Left cardiac atrium (tissue), 4 donors: Measurements from ENCODE around the gene NDST3. TPM values are rescaled to one million over a fixed set of nuclear protein-coding genes. Genes with fewer than 3 reads are reported as not detected.

Experiments
- ATAC-seq, 2 donors: fragments of 200-7000 bp; cut with Tn5 transposase; one replicate each; pipeline ENCODE4 v1.9.1; 2020; ENCODE audit warnings: mild to moderate bottlenecking in 2 of 2, moderate library complexity in 2 of 2
- DNase-seq: peaks from one replicate; pipeline ENCODE4 v3.0.0-alpha.2; 2020
- intact Hi-C, 2 donors: fragments of 100-400 bp; cut with DNase I; formaldehyde crosslinking; loops; one replicate each; pipeline versions ENCODE4 v1.14.1 to v1.15.1; 2022 to 2023
- long read RNA-seq: library from polyadenylated mRNA; unstranded; transcript quantifications from one replicate; pipeline ENCODE4 v2.0.0, GENCODE V29; 2021
- total RNA-seq, 2 donors: library from RNA; stranded (reverse); fragmentation: NEBNext Ultra II Directional; extraction: Animal tissue kit (Norgen Biotek cat#: 25700); gene quantifications; one replicate each; pipeline ENCODE4 v1.2.1, GENCODE V29; 2021
- donor health status: DM: no; HTN: yes; CAD: no.
- donor health status: DM: no; HTN: yes; CAD: no; lungs with severe emphysema.
- donor health status: DM: yes; HTN: yes; CAD: no.
- donor health status: Dilated cardiomyopathy.

Gene NDST3
- total RNA-seq = not detected
- long read RNA-seq = 0 reads

DNA sequence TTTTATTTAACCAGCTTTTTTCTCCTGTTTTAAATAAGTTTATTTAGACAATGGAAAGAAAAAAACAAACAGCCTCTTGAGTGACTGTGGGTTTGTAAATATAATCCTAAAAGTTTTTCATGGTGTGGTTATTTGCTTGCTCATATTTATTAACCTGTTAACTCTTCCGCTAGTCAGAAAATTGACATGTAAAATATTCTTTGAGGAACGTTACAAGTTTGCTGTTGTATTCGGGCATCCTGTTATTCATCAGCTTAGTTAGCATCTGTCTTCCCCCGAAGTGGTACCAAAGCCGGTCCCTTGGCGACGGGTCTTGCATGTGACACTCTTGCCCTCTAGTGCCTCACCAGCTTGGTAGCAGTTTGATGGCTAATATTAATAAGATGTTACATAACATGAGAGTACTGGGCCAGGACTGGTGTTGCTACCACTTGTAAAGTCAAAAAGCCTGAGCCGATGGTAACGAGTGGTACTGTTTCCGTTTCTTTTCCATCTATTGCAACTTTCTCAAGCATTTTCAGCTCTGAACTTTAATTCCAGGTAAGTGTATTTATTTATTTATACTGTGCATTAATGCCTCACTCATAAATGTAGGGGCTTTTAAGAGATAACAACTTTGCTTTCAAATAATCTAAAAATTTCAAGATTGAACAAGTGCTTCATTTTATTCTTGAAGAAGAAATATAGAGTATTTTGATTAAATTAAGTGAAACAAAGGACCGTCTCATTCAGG lies at the start of gene NDST3:
Gene NDST3 (plus strand): TSS at position 434 of the 733 bp plus-strand sequence. CDS start 19,425 bp downstream, outside the sequence.
- intact Hi-C loops = no loop called here
- DNase-seq (peak; percentile 50), ATAC-seq (peak in 1 of 2 donors; percentile 71)

DNA sequence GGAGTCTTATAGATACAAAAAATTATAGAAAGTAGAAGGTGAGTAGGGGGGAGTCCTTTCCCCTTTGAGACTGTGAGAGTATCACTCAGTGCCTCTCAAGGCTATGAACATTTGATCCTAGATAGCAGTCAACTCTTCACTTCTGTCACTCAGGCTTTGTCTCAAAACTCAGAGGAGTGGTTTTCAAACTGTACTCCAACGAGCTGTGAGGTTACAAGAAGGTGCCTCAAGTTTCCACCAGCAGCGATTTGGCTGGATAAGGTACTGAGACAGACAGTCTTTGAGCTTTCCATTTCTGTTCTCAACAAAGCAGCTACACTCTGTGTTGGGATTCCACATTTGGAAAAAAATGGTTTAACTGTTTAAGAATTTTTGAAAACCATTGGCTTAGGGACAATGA lies 48.0 kb upstream of the NDST3 start:
- intact Hi-C loops = no loop called here
- DNase-seq (no peak), ATAC-seq (no peak)

DNA sequence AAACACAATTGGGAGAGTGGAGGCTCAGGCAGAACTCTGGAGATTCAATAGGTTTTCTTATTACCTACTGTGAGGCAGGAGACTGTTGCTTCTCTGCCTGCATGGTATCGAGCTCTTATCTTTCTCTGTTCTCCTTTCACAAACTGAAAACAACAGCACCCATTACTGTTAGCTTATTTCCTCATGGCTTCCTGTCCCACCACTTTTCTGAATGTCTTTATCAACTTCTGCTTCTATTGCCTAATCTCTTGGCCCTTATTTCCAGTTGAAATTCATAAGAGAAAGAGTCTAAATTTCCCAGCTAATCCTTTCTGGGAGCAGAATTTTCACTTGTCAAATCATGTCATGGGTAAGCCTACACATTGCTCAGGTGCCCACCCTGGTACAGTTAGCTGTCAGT lies 46.8 kb upstream of the NDST3 start:
- ATAC-seq (no peak), DNase-seq (no peak)
- intact Hi-C loops = no loop called here

DNA sequence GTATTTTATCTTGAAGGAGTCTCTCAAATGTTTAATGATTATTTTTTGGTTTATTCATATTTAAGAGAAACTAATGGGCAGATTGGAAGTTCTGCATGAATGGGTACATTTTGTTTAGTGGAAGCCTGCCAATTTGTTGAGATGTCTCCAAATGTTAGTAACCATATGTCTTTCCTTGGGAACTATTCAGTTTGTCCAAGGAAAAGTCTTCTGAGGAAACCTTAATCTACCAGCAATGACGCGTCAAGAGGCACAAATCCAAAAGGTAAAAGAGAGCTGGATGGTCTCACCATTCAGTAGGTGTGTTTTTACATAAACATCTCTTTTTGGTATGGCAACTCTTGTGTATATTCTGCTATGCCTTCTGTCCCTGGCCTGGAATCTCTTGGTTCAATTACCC lies 37.4 kb upstream of the NDST3 start:
- intact Hi-C loops = no loop called here
- ATAC-seq = no peak

DNA sequence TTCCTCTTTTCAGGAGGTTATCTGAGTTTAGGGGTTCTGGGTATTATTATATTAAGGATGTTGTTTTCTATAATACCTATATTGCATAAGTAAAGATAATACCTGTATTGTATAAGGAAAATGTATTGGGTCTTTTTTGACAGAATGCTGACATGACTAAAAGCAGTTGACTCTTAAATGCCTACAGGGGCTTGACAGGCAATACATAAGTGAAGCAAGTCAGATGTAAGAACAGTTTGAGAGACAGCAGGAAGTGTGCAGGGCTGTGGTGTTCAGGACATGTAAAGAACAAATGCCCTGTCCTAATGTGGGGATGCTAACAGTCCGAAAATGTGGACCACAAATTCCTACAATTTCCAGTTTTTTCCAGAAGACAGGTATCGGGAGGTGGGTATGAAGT lies 30.2 kb upstream of the NDST3 start:
- intact Hi-C loops = no loop called here
- no peak for DNase-seq

More for the DNA sequence above, 37.4 kb upstream of the NDST3 start:
- DNase-seq = no peak

DNA sequence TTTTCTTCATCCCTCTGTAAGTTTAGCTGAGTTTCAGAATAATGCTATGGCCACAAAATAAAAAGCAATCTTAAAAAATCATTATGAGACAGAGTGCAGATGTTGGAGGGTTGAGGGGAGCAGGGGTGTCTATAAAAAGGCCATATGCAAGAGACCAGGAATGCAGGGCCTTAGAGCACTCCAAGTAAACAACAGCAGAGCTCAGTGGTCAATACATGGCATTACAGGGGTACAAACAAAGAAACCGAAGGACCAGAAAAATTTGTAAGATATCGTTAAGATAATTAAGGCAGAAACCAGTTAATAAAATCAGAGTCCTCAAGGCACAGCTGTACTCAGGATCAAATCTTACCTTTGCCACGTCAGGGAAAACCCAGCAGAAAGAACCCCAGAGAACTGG lies 28.4 kb upstream of the NDST3 start:
- ATAC-seq = no peak
- intact Hi-C loops = no loop called here
- DNase-seq = no peak

More for the DNA sequence above, 30.2 kb upstream of the NDST3 start:
- no peak for ATAC-seq

DNA sequence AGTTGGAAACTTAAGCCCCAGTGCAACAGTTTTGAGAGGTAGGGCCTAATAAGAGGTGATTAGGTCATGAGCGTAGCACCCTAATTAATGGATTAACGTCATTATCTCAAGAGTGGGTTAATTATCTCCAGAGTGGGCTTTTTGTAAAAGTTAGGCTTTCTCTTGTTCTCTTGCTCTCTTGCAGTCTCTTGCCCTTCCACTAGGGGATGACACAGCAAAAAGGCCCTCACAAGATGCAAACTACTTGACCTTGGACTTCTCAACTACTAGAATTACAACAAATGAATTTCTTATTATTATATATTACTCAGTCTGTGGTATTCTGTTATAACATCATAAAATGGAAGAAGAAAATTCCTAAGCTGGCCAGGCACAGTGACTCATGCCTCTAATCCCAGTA lies 22.1 kb upstream of the NDST3 start:
- intact Hi-C loops = no loop called here
- DNase-seq = no peak
- ATAC-seq = no peak

DNA sequence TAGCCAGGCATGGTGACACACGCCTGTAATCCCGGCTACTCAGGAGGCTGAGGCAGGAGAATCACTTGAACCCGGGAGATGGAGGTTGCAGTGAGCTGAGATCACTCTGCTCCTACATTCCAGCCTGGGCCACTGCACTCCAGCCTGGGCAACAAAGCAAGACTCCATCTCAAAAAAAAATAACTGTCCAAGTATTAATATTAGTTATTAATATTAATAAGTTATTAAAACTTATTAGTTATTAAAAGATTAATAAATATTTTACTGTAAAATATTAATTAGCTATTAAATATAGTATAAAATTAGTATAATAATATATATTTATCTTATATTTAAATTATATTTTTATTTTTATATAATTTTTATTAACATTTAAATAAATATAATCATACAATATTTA lies 19.5 kb upstream of the NDST3 start:
- ATAC-seq (no peak), DNase-seq (no peak)
- intact Hi-C loops = no loop called here

DNA sequence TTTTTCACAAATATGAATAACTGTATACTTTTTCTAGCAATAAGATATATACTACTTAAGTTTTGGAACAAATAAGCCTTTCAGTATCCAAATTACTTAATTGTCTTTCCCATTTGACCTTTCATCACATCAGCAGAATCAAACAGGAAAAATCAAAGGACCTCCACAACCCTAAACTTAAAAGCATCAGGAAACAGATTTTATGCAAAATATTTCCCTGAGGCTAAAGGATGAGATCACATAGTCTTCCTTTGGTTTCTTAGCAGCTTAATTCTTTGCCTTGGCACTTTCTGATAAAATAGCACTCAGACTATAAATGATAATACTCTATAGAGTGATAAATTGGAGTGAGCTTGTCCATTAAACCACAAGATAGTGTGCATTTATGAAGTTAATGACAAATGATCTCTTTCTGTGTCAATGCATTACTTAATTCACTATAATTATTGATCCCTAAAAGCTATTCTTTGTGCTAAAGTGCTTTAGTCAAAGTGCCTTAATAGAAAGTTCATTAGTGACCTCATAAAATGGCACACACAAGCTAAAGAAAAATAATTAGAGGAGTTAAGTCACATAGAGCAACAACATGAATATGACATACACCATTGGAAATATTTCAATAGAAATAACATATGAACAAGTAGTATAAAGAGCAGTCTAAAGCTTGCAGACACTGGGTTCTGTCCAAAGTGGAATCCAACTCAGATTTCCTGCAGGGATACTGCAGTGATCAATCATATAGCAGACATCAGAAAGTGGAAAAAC lies 15.7 kb upstream of the NDST3 start:
- DNase-seq = no peak
- intact Hi-C loops = no loop called here
- ATAC-seq = no peak

DNA sequence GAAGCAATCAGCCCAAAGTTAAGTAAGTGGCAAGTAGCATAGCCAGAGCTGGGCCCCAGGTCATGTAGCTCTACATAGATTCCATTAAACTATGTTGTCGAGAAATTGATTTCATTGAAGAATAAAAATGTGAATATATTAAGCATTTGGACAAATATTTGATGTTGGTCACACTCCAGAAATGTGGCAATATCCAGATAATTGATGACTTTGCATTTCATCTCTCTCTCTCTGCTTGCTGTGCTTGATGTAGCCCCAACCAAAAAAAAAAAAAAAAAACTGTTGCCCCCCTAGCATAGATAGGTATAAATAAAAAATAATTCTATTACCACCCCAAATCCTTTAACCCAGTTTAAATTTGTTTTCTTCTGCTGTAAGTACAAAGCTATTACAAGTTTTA lies 7.5 kb upstream of the NDST3 start:
- intact Hi-C loops = no loop called here
- ATAC-seq (no peak), DNase-seq (no peak)

DNA sequence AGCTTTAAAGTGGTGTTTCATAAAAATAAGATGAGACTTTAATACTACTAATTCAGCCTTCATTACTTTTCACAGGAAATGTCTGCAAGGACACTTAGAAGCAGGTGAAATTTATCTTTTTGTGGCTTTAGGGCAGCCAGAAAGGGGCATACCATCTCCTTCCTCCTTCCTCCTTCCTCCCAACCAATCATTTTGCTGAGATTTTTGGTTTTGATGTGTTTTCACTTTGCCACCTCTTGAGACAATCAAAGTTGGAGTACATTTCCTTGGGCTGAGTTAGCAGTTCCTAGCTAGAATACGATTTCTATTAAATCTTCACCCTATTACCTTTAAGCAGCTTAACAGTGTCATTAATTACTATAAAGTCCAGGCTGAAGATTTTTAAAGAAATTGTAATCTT lies 5.1 kb upstream of the NDST3 start:
- no peak for ATAC-seq
- DNase-seq = no peak
- intact Hi-C loops = no loop called here

DNA sequence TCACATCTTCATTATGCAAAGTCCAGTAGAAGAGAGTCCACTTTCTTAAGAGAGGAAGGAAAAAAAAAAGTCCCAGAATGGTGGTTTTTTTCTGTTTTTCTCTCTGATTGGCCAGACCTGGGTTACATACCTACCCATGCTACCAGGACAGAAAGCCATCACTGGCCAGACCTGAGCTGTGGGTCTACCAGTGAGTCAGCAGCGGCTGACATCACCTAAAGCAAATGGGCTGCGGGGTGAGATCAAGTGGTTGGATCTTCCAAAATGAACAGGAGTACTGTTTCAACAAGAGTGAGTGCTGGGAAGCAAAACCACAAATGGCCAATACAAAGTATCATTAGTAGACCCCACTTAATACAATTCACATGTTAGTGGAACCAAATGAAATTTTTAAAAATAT lies 1.6 kb upstream of the NDST3 start:
- intact Hi-C loops = no loop called here
- no peak for DNase-seq
- peak in 1 of 2 donors; percentile 35 for ATAC-seq

DNA sequence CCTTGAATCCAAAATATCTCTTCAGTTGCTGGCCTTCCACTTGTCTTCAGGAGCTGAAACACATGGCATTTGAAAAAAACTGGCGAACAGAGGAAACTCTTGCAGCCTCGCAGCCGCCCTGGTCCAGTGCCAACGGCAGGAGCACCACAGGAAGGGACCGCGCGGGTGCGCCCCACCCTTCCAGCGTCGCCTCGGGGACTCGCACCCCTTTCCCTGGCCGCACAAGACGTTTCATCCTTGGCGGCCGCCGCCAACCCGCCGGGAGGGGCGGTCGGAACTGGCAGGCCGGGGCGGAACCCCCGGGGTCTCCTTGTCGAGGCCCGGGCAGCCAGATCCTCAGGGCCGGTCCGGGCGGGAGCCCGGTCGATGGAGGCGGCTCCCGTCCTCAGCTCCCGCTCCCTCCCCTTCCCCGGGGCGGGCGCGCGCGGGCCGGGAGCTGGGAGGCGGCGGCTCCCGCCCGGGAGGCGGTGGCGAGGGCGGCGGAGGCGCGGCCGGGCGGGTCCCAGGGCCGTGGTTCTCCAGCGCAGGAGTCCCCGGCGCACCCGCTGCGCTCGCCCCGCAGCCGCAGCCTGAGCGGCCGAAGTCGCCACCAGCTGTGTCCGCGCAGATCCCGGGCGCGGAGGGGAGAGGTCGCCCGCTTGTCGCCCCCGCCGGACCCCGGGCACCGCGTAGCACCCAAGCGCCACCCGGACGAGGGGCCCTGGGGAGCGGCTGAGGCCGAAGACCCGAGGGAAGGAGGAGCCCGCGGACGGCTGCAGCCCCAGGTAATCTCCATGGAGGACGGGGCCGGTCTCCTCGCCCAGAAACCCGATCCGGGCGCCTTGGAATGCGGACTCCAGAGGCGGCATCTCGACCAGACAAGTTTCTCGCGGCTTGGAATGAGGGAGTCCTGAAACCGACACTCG lies 886 bp upstream of the NDST3 start:
- intact Hi-C loops = no loop called here
- ATAC-seq (peak; percentile 61 to 96), DNase-seq (peak; percentile 56)

DNA sequence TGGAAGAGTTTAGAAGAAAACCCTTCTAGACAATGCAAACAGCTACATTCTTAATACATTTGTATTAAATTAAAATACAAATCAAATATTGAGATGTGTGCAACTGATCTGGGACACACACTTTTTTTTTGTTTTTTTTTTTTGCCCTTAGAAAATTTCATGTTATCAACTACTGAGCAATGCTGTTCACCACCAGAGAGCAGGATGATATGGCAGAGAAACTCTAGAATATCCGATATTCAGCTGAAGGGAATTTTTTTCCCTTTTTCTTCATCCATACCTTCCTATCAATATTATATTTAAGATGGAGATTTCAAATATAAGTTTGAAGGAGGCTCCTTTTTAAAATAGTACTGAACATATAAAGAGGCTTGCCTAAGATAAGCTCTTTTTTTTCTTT lies 1.0 kb downstream of the NDST3 start:
- ATAC-seq (no peak), DNase-seq (no peak)
- intact Hi-C loops = no loop called here

DNA sequence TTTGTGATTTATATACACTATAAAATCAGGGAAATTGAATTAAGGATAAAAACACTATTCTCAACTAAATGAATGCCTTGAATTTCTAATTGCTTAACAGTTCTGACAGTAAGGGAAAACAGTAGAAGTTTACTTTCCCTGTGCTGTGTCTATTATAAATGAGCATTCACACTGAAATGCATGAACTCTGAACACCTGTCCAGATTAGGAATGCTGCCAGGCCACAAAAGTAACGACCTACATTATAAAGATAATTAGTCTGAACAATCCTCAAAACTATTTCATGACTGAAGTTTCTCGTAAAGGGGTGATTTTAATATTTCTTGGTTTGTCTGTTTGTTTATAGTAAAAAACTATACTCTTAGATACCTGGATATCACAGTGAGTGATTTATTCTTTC lies 2.0 kb downstream of the NDST3 start:
- intact Hi-C loops = no loop called here
- DNase-seq (no peak), ATAC-seq (no peak)

DNA sequence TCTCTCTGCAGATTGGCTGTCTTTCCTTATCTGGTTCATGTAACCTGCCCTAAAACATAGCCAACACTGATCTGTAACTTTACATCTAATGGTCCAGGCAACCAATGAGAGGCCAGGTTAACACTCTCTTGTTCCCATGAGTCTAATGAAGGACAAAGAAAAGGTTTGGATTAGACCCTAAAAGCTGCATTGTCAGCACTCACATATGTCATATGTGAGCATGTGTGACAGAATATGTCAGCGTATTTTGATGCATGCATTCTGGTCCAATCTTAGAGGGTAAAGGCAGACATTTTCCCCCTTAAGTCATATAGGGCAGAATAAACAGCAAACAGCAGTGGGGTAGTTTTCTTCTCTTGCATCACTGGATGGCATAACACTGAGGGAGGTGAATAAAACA lies 3.7 kb downstream of the NDST3 start:
- intact Hi-C loops = no loop called here
- ATAC-seq (no peak), DNase-seq (no peak)

DNA sequence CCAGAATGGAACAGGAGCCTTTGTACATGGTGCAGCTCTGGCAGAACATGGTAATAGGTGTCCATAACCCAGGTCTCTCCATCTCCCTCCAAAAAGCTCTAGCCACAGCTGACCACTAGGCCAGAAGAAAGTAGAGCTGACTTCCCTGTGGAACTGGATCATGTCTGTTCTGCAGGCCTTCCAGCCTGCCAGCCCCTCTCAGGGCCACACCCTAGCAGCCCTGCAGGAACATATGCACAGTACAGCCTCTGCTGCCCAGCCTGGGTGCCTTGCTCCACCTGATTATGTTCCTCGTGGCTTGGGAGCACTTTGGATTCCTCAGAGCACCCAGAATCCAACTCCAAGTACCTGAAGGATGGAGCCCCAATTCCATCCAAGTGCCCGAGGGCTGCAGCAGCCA lies 12.0 kb downstream of the NDST3 start:
- intact Hi-C loops = no loop called here
- ATAC-seq (no peak), DNase-seq (no peak)

DNA sequence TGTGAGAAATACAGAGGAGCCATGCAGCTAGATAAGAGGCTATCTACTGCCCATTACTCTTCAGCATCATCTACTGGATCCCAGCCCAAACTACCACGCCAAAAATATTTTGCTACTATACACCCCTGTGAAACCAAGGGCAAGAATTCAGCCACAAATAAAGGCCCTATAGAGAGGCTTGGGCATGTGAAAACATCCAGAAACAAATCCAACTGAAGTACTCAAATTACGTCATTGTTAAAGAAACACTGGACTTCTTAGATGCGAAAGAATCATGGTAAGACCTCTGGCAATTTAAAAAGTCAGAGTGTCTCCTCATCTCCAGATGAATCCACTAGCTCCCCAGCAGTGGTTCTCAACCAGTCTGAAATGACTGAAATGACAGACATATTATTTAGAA lies 12.8 kb downstream of the NDST3 start:
- ATAC-seq (no peak), DNase-seq (no peak)
- intact Hi-C loops = no loop called here

DNA sequence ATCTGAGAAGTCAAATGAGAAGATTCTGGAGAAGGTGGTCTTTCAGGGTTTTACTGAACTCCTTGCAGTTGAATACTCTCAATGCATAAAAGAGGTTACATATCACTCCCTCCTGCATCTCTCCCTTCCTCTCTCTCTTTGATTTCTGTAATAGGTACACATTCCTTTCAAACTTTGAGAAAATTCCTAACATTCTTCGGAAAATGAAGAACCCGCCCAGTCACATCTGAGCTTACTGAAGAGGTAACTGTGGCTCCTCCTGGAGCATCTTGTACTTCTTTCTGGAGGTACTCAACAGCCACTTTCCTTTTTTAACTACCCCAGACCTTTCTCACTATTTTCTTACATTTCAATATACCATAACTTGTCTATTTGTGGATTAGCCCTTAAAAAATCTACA lies 24.7 kb downstream of the NDST3 start:
- ATAC-seq (no peak), DNase-seq (no peak)
- intact Hi-C loops = no loop called here

DNA sequence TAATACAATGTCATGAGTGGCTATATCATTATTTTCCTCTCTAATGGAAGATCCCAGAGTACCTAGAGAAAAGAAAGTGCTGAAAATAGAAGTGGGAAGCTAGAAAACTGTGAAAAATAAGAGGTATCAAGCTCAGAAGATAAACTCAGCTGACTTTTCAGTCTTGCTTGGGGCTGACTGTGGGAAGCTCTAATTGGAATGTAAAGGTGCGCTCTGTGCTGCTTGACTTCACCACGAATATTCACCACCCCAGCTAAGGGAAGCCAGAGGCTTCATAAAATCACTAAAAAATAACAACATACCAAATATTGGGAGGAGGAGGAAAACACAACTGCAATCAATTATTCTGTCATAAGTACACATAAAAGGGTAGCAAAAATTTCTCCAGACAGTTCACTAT lies 25.1 kb downstream of the NDST3 start:
- no peak for DNase-seq
- intact Hi-C loops = no loop called here
- ATAC-seq = no peak
